Measurements from ENCODE around the gene LBHD2.
A peak's percentile ranks its signal among the peaks of the same experiment; 100 is the strongest.
"Not testable (repeated sequence)": the region's sequence is repeated elsewhere in the genome, so short reads cannot be mapped to it uniquely, and the experiment has no call there.

LBHD2 gene

GRCh38 chr14:103084021-103084919 is at the start of gene LBHD2:
Gene LBHD2 (plus strand): TSS chr14:103084210. CDS start chr14:103086013, 1,803 bp downstream.
- DNase-seq (ENCODE audit: low read depth), result no peak

GRCh38 chr14:103041464-103041863 is 42.5 kb upstream of the LBHD2 start:
- DNase-seq (ENCODE audit: low read depth), result no peak

DNA sequence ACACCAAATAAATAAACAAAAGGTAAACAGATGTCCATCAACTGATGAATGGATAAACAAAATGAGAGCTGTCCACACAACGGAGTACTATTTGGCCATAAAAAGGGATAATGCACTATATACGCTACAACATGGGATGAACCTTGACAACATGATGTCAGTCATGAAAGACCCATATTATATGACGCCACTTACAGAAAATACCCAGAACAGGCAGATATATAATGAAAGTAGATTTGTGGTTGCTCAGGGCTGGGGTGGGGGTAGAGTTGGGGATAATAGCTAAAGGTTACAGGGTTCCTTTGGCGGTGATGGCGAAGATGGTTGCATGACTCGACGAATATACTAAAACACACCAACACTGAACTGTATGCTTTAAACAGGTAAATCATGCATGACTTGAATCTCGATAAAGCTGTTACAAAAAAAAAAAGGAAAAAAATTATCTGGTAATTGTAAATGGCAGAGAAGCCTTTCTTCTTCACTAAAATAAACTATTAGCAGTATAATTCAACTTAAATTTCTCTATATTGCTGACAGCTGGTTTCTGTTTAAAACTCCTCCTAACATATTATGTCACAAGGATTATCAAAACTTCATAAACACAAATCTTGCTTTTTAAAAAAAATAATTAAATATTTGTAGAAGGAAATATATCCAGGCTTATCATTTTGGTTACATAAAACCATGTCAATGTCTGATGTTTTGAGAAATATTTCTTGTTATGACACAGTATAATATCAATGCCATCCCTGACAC is 40.6 kb upstream of the LBHD2 start:
- DNase-seq (ENCODE audit: low read depth), result no peak

DNA sequence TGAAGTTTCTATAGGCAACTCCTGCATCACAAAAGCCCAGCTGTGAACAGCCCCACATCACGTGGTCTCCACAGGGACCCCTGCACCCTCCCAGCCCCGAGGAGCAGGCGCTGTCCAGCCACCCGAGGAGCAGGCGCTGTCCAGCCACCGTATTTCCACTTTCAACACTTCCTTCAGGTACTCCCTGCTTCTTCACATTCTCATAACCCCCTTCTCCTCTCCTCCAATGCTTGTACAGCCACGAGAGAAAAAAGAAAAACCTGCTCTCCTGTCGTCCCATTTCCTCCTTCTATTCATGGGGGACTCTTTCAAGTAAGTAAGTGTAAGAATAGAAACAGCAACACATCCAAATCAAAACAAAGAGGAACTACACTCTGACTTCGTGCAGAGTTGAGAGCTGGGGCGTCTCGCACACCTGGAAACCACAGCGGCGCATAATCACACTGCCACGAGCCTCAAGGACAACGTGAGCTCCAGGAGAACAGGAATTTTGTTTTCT is 38.6 kb upstream of the LBHD2 start:
- DNase-seq (ENCODE audit: low read depth), result no peak

DNA sequence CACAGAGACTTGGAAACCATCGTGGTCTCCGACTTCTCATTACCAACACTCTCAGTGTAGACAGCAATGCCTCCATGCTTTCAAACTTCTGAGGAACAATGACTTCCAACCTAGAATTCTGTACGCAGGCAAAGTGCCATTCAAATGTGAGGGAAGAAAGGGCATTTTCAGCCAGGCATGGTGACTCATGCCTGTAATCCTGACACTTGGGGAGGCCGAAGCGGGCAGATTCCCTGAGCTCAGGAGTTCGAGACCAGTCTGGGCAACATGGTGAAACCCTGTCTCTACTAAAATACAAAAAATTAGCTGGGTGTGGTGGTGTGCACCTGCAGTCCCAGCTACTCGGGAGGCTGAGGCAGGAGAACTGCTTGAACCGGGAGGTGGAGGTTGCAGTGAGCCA is 36.6 kb upstream of the LBHD2 start:
- not testable (repeated sequence) for DNase-seq (ENCODE audit: low read depth)

- DNase-seq (ENCODE audit: low read depth), result no peak
Measured at GRCh38 chr14:103050935-103051334, 33.1 kb upstream of the LBHD2 start.

DNA sequence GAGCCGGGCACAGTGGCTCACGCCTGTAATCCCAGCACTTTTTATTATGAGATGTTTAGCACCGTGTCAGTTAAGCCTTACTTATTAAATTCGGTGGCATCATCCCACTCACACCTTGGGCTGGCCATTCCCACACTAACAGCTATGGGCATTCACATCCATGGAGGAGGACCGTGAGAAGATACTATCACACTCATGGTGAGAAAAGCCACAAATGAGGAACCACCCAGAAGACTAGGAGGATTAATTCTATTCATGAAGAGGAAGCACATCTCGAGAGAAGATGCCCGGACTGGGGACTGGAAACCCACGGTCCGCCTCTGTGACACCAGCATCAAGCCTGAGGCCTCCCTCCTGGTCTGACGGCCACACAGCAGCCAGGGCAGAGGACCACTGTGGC is 31.6 kb upstream of the LBHD2 start:
- no peak for DNase-seq (ENCODE audit: low read depth)

- peak; percentile 8 for DNase-seq (ENCODE audit: low read depth)
Measured at GRCh38 chr14:103055695-103056094, 28.3 kb upstream of the LBHD2 start.

DNA sequence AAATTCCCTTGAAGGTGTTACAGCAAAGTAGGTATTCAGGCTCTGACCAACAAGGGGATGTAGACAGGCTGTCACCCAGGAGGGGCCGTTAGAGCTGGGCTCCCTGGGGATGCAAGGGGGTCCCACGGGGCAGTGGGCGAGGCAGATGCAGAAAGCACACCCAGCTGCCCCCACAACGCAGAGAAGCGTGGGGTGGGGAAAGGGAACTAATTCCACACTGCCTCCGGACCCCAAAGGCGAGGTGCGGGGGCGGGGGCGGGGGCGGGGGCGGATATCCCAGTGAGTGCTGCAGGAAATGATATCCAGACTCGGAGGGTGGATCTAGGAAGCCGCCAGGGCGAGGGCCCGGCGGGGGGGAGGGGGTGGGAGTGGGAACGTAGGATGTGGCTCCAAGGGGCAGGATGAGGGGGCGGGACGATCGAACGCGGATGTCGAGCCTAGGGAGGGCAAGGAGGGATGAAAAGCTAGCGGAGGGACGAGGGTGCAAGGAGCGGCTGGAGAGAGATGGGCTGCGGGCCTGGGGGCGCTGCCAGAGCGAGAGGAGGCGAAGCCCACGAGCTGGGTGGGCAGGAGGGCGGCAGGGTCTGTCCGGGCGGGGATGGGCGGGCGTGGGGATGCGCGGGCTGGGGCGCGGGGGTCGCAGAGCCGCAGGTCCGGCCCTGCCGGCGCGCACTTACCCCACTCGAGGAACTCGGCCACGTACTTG is 27.5 kb upstream of the LBHD2 start:
- DNase-seq (ENCODE audit: low read depth), result peak; percentile 66

DNA sequence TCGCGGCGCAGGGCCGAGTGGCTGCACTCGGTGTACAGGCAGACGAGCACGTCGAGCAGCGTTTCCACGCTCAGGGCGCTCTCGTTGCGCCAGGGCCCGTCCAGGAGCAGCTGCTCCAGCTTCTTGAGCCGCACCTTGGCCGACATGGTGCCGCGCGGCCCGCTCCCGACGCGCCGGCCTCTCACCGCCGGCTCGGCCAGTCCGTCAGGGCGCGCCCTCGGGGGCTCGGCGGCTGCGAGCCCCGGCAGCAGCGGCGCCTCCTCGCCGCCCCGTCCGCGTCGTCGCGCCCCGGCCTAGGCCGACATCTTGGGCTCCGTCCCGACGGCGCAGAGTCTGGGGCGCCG is 27.0 kb upstream of the LBHD2 start:
- no peak for DNase-seq (ENCODE audit: low read depth)

DNA sequence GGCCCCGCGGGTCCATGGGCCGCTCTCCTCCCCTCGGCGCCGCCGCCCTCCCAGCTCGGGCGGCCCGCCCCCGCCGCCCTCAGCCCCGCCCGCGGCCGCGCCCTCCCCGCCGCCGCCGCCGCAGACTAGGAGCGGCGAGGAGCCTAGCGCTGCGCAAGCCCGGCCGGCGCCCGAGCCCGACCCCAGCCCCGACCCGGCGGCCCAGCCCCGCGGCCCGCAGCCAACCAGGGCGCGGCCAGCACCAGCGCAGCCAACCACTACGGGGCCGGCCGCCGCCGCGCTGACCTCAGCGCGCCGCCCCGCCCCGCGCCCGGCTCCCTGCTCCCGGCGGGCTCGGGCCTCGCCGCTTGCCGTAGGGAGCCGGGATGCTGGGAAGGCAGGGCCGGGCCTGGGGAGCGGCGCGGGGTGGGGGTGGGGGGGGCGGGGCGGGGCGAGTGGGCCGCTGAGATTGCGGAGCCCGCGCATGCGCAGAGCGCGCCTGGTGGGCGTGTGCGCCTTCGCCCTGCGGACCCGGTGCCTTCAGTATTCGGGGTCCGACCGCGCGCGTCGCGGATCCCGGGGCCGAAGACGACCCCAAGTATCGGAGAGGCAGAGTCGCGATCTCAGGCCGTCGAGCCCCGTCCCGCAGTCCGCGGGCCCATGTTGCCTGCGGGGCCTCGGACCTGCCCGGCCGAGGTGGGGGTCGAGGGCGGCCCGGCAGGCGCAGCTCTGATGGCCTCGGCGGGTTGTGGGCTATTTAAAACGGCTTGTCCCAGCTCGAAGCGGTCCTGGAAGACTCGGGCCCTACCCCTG is 26.4 kb upstream of the LBHD2 start, which contains the start of gene CDC42BPB:
Gene CDC42BPB (minus strand): TSS at position 178 of the 792 bp plus-strand sequence. CDS start 376 bp downstream, outside the sequence.
- peak; percentile 91 for DNase-seq (ENCODE audit: low read depth)

DNA sequence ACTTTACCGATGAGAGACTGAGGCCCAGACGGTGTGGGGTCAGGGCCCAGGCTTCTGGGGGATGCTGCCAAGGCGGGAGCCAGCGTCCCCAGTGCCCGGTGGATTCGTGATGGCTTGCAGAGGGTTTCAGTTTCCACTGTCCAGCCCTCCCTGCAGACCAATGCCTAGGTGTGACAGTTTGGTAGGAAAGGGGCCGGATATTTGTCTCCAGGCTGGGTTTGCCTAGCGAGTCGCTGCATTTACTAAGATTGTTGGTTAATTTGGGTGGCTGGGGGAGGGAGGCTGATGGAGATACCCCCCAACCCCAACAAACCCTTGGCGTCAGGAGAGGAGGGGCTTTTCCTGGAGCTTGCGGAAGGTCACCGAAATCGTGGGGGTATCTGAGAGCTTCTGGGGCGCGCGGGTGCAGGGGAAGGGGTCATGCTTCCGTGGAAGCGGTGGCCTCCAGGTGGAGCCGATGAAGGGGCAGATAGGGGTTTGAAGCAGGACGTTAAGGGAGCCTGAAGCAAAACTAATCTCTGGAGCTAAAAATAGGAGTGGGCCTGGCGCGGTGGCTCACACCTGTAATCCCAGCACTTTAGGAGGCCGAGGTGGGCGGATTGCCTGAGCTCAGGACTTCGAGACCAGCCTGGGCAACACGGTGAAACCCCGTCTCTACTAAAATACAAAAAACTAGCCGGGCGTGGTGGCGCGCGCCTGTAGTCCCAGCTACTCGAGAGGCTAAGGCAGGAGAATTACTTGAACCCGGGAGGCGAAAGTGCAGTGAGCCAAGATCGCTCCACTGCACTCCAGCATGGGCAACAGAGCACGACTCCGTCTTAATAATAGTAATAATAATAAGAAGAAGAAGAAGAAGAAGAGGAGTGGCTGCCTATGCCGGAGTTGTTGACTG is 25.6 kb upstream of the LBHD2 start:
- no peak for DNase-seq (ENCODE audit: low read depth)

- DNase-seq (ENCODE audit: low read depth), result no peak
Measured at GRCh38 chr14:103059556-103059955, 24.5 kb upstream of the LBHD2 start.

DNA sequence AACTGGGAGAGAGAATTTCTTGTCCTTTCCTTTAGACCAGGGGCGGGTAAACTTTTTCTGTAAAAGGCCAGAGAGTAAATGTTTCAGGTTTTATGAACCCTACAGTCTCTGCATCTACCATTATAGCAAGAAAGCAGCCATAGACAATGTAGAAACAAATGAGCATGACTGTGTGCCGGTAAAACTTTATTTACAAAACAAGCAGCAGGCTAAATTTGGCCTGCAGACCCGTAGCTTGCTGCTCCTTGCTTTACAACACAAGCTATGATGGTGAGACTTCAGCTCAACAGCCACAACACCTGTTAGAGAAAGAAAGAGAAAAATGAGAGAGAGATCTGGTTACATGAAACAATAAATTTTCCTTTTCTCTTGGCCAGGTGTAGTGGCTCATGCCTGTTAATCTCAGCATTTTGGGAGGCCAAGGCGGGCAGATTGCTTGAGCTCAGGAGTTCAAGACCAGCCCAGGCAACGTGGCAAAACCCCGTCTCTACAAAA is 22.5 kb upstream of the LBHD2 start:
- DNase-seq (ENCODE audit: low read depth), result no peak

DNA sequence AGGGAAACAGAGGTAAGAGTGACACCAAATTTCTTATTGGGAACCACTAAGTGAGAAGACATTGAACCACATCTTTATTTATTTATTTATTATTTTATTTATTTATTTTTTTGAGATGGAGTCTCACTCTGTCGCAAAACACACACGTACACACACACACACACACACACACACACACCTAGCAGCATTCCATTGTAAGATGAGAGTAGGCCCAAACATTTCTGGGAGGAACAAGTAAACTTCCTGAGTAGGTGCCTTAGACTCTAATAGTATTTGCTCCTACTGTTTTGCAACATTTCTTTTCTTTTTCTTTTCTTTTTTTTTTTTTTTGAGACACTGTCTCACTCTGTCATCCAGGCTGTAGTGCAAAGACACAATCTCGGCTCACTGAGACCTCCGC is 19.6 kb upstream of the LBHD2 start:
- DNase-seq (ENCODE audit: low read depth), result no peak

DNA sequence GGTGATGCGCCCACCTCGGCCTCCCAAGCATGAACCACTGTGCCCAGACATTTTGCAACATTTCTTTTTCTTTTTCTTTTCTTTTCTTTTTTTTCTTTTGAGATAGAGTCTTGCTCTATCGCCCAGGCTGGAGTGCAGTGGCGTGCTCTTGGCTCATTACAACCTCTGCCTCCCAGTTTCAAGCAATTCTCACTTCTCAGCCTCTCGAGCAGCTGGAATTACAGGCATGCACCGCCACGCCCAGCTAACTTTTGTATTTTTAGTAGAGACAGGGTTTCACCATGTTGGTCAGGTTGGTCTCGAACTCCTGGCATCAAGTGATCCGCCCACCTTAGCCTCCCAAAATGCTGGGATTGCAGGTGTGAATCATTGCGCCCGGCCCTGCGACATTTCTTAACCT is 19.0 kb upstream of the LBHD2 start:
- DNase-seq (ENCODE audit: low read depth), result no peak

DNA sequence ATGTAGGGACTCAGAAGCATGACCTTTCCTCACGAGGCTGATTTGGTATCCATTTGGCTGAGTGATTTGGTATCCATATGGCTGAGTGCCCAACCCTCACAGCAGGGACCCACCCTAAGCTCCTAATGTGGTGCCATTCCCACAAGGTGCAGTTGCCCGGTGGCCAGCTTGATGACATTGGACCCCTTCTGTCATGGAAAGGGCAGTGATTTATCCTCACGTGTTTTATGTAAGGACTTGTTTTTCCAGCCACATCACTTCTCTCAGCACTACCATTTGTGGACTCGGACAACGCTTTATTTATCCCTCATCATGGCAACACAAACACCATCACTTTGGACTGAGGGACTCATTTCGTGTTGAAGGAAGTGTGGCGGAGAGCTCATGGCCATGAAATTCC is 18.1 kb upstream of the LBHD2 start:
- no peak for DNase-seq (ENCODE audit: low read depth)

GRCh38 chr14:103066399-103066798 is 17.6 kb upstream of the LBHD2 start:
- no peak for DNase-seq (ENCODE audit: low read depth)

- peak; percentile 75 for DNase-seq (ENCODE audit: low read depth)
Measured at GRCh38 chr14:103067231-103067954, 16.6 kb upstream of the LBHD2 start.

Measured in fibroblast of gingiva (primary cell).